HTR-8/SVneo (cell line): Measurements from ENCODE around the gene PTPRE.
A peak's percentile ranks its signal among the peaks of the same experiment; 100 is the strongest.
"Not testable (repeated sequence)": the region's sequence is repeated elsewhere in the genome, so short reads cannot be mapped to it uniquely, and the experiment has no call there.

Experiments
- DNase-seq: peaks from one replicate; pipeline ENCODE4 v3.0.0; 2011; ENCODE audit warnings: low spot score, mixed read lengths; ENCODE audit not compliant: insufficient read length
- FAIRE-seq: peaks from 2 replicates; lab custom pipeline; 2011; peaks lifted over from hg19 to GRCh38; lab: Jason Lieb, UNC

Gene PTPRE

GRCh38 chr10:128081222-128081621 is 174.3 kb downstream of the PTPRE start:
- no peak for DNase-seq
- no peak for FAIRE-seq

GRCh38 chr10:128081720-128082119 is 174.8 kb downstream of the PTPRE start:
- no peak for FAIRE-seq
- no peak for DNase-seq

GRCh38 chr10:128083191-128083895 is 176.4 kb downstream of the PTPRE start:
- no peak for DNase-seq
- FAIRE-seq = no peak

GRCh38 chr10:128084364-128084763 is 177.5 kb downstream of the PTPRE start:
- DNase-seq (no peak), FAIRE-seq (no peak)

GRCh38 chr10:128084991-128085390 is 178.1 kb downstream of the PTPRE start:
- no peak for FAIRE-seq
- no peak for DNase-seq

GRCh38 chr10:128086003-128086863 is 179.3 kb downstream of the PTPRE start:
- FAIRE-seq (no peak), DNase-seq (no peak)

- DNase-seq = no peak
- no peak for FAIRE-seq
Measured at GRCh38 chr10:128087146-128087883, 180.4 kb downstream of the PTPRE start.

GRCh38 chr10:128087884-128088709 is 181.2 kb downstream of the PTPRE start:
- no peak for FAIRE-seq
- DNase-seq = no peak

- no peak for FAIRE-seq
- DNase-seq = no peak
Measured at GRCh38 chr10:128091636-128092210, 184.8 kb downstream of the PTPRE start.

- FAIRE-seq (no peak), DNase-seq (no peak)
Measured at GRCh38 chr10:128092454-128092853, 185.6 kb downstream of the PTPRE start.

GRCh38 chr10:128094596-128094995 is 187.7 kb downstream of the PTPRE start:
- DNase-seq, FAIRE-seq: not testable (repeated sequence)

GRCh38 chr10:128095027-128095752 is 188.3 kb downstream of the PTPRE start:
- DNase-seq (peak; percentile 5), FAIRE-seq (no peak)

- DNase-seq (no peak), FAIRE-seq (no peak)
Measured at GRCh38 chr10:128095753-128096469, 189.0 kb downstream of the PTPRE start.

- FAIRE-seq = no peak
- no peak for DNase-seq
Measured at GRCh38 chr10:128096486-128097199, 189.7 kb downstream of the PTPRE start.

- FAIRE-seq (no peak), DNase-seq (no peak)
Measured at GRCh38 chr10:128097783-128098182, 190.9 kb downstream of the PTPRE start.

- DNase-seq (no peak), FAIRE-seq (no peak)
Measured at GRCh38 chr10:128098631-128099030, 191.7 kb downstream of the PTPRE start.

GRCh38 chr10:128099901-128100300 is 193.0 kb downstream of the PTPRE start:
- DNase-seq = no peak
- FAIRE-seq = no peak

- FAIRE-seq (no peak), DNase-seq (no peak)
Measured at GRCh38 chr10:128101901-128102300, 195.0 kb downstream of the PTPRE start.
